GM21526 (cell line): Measurements from ENCODE around the gene FADS6.

ENCODE experiments used
- ATAC-seq: cut with Tn5 transposase; IDR thresholded peaks from one replicate; pipeline ENCODE4 v1.9.1; 2021; ENCODE audit warnings: moderate library complexity; ENCODE audit not compliant: unreplicated experiment, low FRiP score

The FADS6 gene

GRCh38 chr17:74833501-74834377, 59.7 kb downstream of the FADS6 start:
- no peak for ATAC-seq

- ATAC-seq: no peak
These were observed 61.0 kb downstream of the FADS6 start for GRCh38 chr17:74832421-74832820.

GRCh38 chr17:74831444-74832146, 61.8 kb downstream of the FADS6 start:
- no peak for ATAC-seq

- no peak for ATAC-seq
These were observed 62.6 kb downstream of the FADS6 start for GRCh38 chr17:74830861-74831260.

- no peak for ATAC-seq
These were observed 65.6 kb downstream of the FADS6 start for GRCh38 chr17:74827800-74828199.
